Upper lobe of right lung (tissue), 1 donor: ENCODE results near the gene FGF9. TPM values are rescaled to one million over a fixed set of nuclear protein-coding genes. Genes with fewer than 3 reads are reported as not detected.

Experiments
- ATAC-seq: fragments of 200-7000 bp; cut with Tn5 transposase; one replicate; pipeline ENCODE4 v1.9.1; 2020; ENCODE audit warnings: mild to moderate bottlenecking, moderate library complexity
- DNase-seq: peaks from one replicate; pipeline ENCODE4 v3.0.0-alpha.2; 2020
- H3K27ac ChIP-seq: fragments of 200-600 bp; one replicate; pipeline ENCODE4 v1.8.0; 2022
- H3K27me3 ChIP-seq: fragments of 200-600 bp; one replicate; pipeline ENCODE4 v1.8.0; 2022; ENCODE audit warnings: mild to moderate bottlenecking
- H3K36me3 ChIP-seq: fragments of 200-600 bp; one replicate; pipeline ENCODE4 v1.8.0; 2022
- H3K4me1 ChIP-seq: fragments of 200-600 bp; one replicate; pipeline ENCODE4 v1.8.0; 2022
- H3K4me3 ChIP-seq: fragments of 200-600 bp; one replicate; pipeline ENCODE4 v1.8.0; 2022; ENCODE audit warnings: mild to moderate bottlenecking
- H3K9me3 ChIP-seq: fragments of 200-600 bp; one replicate; pipeline ENCODE4 v1.8.0; 2022
- intact Hi-C: fragments of 100-400 bp; cut with DNase I; formaldehyde crosslinking; loops from one replicate; pipeline ENCODE4 v1.11.0; 2022
- long read RNA-seq: library from polyadenylated mRNA; unstranded; transcript quantifications from one replicate; pipeline ENCODE4 v2.0.0, GENCODE V29; 2021
- total RNA-seq: library from RNA; stranded (reverse); fragmentation: NEBNext Ultra II Directional; extraction: Animal tissue kit (Norgen Biotek cat#: 25700); gene quantifications from one replicate; pipeline ENCODE4 v1.2.1, GENCODE V29; 2021
- TF ChIP-seq, protein P1 (sequence below): fragments of 200-600 bp; IDR thresholded peaks from one replicate; pipeline ENCODE4 v1.8.0; 2022; ENCODE audit warnings: antibody characterized with exemption
- donor health status: DM: no; HTN: yes; CAD: no; lungs with severe emphysema.

The FGF9 gene
- 2.7 TPM for total RNA-seq
- long read RNA-seq, partial matches to known transcripts, result 0 of 2 reads
- long read RNA-seq, other reads (novel, unspliced or antisense), result 2 of 2 reads

DNA sequence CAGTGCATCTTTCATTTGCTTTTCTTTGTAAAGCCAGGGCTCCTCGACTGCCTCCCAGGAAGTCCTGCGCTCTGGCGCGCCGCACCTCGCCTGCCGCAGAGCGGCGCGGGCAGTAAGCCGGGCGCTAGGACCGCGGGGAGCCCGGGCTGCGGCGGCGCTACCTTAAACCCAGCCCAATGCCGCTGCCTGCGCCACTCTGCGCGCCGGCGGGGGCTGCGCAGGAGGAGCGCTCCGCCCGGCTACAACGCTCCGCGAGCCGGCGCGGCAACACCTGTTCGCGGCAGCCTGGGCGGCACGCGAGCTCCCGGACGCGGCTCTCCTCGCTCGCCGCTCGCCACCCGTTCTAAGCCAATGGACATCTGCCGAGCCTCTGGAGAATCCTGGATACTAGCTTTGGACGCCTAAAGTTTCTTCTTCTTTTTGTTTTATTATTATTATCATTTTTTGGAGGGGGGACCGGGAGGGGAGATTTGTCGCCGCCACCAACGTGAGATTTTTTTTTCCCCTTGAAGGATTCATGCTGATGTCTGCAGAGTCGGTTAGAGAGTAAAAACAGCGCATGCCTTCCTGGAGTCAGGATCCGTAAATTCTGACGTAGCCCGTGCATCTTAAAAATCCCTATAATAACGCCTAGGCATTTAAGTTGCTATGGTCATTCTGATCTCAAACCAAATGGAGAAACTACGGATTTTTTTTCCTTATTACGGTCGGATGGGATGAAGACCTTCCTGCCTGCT is at the start of gene FGF9:
TSS of gene FGF9 (plus strand) at position 191 of the 737 bp plus-strand sequence. CDS start 840 bp downstream, outside the sequence.
- Histone ChIP-seq H3K27ac (peak within 1 kb of the TSS; percentile 58), H3K27me3 (peaks cover 32% of the 10 kb centered on the region), H3K9me3 (no peaks in the 10 kb centered on the region), H3K4me1 (peaks cover 19% of the 10 kb centered on the region), H3K36me3 (no peaks in the 10 kb centered on the region), H3K4me3 (peak within 1 kb of the TSS; percentile 66)
- intact Hi-C loops, result no loop called here
- ATAC-seq (peak; percentile 92), DNase-seq (peak; percentile 91)
- TF ChIP-seq, protein P1, sequence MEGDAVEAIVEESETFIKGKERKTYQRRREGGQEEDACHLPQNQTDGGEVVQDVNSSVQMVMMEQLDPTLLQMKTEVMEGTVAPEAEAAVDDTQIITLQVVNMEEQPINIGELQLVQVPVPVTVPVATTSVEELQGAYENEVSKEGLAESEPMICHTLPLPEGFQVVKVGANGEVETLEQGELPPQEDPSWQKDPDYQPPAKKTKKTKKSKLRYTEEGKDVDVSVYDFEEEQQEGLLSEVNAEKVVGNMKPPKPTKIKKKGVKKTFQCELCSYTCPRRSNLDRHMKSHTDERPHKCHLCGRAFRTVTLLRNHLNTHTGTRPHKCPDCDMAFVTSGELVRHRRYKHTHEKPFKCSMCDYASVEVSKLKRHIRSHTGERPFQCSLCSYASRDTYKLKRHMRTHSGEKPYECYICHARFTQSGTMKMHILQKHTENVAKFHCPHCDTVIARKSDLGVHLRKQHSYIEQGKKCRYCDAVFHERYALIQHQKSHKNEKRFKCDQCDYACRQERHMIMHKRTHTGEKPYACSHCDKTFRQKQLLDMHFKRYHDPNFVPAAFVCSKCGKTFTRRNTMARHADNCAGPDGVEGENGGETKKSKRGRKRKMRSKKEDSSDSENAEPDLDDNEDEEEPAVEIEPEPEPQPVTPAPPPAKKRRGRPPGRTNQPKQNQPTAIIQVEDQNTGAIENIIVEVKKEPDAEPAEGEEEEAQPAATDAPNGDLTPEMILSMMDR, result no peak

DNA sequence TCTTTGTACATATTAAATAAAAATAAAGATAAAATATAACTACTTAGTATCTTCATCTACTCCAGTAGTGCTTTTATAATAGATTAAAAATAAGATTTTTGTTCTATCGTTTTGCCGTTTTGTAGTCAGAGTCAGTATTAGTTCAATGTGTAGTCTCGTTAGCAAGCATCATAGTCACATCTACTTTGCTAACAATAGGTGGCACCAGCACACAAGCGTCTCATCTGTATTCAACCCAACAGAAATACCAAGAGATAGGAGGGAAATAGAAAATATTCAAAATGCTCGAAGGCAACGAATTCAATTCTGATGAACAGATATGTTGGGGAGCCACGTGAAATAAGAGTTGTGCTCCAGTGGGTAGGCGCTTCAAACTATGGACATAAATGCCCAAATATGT is 45.5 kb upstream of the FGF9 start:
- intact Hi-C loops, result no loop called here

DNA sequence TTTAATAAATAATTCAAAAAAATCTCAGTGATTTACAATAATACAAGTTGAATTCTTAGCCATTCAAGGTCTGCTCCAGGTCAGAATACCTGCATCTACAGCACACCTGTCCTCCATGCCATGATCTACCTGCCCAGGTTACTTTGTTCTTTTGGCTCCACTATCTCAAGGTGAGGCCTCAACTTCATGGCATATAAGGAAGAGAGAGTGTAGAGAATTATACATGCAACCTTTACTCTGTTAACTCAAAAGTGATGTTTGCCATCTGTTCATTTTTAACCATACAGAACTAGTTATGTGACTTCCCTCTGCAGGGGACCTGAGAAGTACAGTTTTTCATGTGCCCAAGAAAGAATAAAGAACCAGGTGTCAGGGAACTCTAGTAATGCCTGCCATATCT is 38.7 kb upstream of the FGF9 start:
- intact Hi-C loops, result no loop called here
- H3K4me3 ChIP-seq, result no peak overlapping the region
- H3K27me3 ChIP-seq, result no peaks in the 10 kb centered on the region
- no peak for DNase-seq
- TF ChIP-seq, protein P1, result no peak
- no peaks in the 10 kb centered on the region for H3K36me3 ChIP-seq
- no peak overlapping the region for H3K27ac ChIP-seq
- no peak for ATAC-seq
- no peaks in the 10 kb centered on the region for H3K9me3 ChIP-seq
- no peaks in the 10 kb centered on the region for H3K4me1 ChIP-seq

More for the DNA sequence above, 45.5 kb upstream of the FGF9 start:
- H3K4me1 ChIP-seq, result no peaks in the 10 kb centered on the region
- H3K27ac ChIP-seq, result no peak overlapping the region
- no peaks in the 10 kb centered on the region for H3K9me3 ChIP-seq
- DNase-seq (no peak), ATAC-seq (peak; percentile 65)
- TF ChIP-seq, protein P1, result peak; percentile 41
- H3K27me3 ChIP-seq, result no peaks in the 10 kb centered on the region
- no peak overlapping the region for H3K4me3 ChIP-seq
- H3K36me3 ChIP-seq, result no peaks in the 10 kb centered on the region

DNA sequence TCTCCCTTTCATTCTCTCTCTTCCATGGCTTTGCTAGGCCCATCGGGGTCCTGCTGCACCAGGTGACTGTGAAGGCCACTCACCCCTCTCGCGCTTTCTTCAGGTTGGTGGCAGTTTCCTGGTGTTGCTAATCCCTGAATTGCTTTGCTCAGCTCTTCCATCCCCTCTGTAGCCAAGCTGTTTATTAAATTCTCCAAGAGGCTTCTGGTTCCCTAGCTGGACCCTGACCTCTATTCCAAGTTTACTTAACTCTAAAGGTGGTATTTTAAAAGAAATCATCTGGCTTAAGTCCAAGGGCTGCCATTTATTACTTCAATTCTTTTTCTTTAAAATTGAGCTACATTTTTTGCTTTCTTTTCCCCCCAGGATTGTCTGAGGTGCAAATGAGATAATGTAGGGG is 34.2 kb upstream of the FGF9 start:
- Histone ChIP-seq H3K27me3 (no peaks in the 10 kb centered on the region), H3K36me3 (no peaks in the 10 kb centered on the region), H3K9me3 (no peaks in the 10 kb centered on the region), H3K4me3 (no peak overlapping the region), H3K4me1 (peaks cover 7% of the 10 kb centered on the region), H3K27ac (no peak overlapping the region)
- intact Hi-C loops, result no loop called here
- ATAC-seq (no peak), DNase-seq (no peak)
- TF ChIP-seq, protein P1, result no peak

DNA sequence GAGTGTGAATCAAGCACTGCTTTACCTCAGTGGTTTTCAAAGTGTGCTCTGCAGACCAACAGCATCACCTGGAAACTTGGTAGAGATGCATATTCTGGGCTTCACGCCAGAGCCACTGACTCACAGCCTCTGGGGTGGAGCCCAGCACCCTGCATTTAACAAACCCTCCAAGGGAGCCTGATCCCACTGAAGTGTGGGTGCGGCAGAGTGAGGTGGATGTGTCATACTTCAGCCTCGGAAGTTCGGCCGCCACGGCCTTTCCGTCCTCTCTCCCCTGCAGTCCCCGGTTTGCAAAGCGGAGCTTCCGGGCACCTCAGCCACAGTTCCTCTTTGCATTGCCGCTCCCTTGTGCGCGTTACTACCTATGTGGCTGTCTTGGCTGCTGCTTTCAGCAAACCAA is 33.6 kb upstream of the FGF9 start:
- Histone ChIP-seq H3K4me3 (no peak overlapping the region), H3K9me3 (no peaks in the 10 kb centered on the region), H3K4me1 (peaks cover 7% of the 10 kb centered on the region), H3K27me3 (no peaks in the 10 kb centered on the region), H3K27ac (no peak overlapping the region), H3K36me3 (no peaks in the 10 kb centered on the region)
- ATAC-seq (peak; percentile 97), DNase-seq (peak; percentile 87)
- TF ChIP-seq, protein P1, result no peak
- intact Hi-C loops, result no loop called here
